ENCODE results near the gene SMCO4.

The SMCO4 gene

GRCh38 chr11:93526641-93527583, 16.3 kb downstream of the SMCO4 start:
- DNase-seq: no peak

DNA sequence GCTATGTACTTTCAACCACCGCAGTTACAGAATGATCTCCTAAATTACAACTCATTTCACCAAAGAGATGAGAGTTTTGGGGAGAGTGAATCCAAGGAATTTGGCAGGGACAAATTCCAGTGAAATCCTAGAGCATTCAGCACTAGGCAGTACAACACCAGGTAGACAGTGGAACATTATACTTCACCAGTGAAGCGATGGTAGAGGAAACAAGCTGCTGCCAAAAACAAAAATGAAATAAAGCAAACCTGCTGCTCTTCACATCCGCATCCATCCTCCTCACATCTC, 16.9 kb downstream of the SMCO4 start:
- no peak for DNase-seq

DNA sequence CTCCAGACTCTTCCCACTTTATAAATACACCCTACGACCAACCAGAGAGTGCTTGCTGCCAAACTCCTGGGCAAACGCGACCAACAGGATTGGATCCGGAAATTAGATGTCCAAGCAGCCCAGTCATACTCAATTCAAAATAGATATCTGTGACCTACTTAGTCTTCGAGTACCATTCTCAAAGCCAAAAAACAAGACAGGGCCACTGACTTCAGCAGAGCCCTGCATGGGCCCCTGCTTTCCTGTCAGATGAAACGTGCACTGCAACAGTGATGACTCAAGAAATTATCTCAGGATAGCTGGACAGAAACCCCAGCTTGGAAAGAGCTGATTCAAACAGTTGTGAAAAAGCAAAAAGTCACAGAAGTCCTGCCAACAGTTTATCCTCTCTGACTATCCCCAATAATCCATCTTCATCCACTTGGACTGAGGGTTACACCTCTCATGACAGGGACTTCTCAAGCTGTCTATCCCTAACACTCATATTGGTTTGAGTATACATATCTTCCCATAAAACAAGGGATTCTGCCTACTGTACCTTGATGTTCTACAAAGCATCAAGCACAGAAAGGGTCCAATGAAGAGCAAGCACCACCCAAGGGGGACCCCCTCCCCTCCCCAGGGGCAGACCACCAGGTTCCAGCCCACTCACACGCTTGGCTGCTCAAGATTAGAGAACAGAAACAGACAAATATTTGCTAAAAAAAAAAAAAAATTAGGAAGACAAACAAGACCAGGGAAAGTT, 17.4 kb downstream of the SMCO4 start:
- peak; percentile 32 for DNase-seq

DNA sequence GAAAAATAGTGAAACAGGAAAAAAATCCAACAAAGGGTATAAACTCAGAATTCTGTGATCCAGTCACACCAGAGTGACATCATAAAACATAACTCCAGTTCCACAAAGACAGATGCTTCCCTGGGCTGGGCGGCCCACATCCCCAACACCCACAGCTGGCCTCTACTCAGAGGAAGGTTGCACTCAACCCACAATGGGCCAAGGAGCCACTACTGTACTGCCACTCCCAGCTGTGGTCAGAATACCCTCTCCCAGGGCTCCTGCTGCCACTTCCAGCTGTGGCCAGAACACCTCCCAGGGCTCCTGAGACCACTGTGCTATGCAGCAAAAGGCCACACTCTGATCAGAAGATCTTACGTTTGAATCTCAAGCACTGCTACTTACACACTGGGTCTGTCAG, 18.3 kb downstream of the SMCO4 start:
- DNase-seq: no peak

DNA sequence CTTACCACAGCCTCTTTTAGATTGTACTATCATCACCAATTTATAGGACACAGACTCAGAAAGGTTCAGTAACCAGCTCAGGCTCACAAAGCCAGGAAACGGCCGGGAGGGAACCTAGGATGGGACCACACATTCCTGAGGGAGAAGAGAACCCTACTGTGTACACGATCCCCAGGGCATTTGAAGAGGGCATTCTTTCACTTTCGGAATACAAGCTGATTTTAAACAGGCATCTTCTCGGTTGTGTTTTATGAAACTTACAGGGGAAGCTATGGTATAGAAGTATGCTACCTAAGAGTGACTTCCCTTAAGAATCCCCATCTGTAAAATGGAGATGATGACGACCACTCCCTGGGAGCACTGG, 19.0 kb downstream of the SMCO4 start:
- no peak for DNase-seq

DNA sequence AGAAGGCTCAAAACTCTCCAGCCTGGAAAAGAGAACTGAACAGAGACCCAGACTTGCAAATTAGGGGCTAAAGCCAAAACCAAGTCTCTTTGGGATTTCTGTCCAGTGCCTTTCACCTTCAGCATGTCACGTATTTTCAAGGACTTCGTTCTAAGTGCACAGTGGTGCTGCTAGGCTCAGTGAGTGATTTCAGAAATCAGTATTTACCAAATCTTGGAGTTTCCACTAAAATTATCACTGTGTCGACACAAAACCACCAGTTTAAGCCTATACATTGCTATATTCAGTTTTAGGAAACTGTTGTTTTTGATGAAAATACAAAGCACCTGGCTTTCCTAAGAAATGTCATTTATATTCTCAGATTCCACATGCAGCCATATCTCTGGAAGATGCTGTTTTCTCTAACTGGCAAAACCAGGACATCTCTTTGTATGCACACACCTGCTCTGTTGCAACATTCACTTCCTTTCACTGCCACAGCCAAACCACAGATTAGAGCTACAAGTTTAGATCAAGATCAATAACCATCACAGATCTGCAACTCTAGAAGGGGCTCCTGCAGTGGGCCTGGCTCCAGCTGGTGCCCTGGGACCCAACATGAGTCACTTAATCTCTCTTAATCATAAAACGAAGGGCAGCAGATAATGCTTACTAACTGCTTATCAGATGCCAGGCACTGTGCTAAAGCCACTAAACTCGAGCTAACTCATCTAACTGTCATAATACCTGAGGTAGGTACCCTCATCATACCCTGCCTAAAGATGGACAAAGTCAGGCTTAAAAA, 22.3 kb downstream of the SMCO4 start:
- DNase-seq: no peak

GRCh38 chr11:93519179-93519578, 24.0 kb downstream of the SMCO4 start:
- DNase-seq: no peak

GRCh38 chr11:93518081-93518480, 25.1 kb downstream of the SMCO4 start:
- no peak for DNase-seq

DNA sequence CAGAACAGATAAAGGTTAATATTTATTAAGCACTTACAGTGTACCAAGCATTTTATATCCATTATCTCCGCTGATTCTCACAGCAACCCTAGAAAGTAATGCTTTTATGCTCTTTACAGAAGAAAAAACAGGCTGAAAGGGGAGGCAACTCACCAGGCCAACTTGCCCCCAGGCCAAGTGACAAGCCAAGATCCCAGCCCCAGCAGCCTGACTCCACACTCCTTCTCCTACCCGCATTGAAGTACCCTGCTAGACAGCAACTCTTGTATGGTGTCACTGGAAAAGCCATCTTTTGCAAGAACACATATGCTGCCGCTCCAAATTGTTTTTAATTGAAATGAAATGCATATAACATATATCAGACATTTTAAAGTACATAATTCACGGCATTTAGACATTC, 25.6 kb downstream of the SMCO4 start:
- no peak for DNase-seq

DNA sequence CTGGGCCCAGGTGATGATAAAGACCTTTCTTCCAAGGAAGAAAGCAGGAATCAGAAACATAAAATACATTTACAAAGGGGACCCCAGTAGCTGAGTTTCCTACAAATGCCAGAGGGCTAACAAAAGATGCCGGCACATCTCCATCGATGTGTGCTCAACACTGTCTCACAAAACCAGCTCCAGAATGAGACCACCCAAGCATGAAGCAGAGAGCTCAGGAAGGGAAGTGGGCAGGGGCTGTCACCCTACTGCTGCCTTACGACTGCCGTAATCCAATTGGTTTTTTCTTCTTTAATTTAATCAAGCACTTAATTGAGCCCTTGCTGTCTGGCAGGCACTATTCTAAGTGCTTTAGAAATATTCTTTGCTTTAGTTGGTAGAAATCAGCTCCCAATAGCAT, 26.1 kb downstream of the SMCO4 start:
- DNase-seq: no peak

GRCh38 chr11:93515441-93516025, 27.7 kb downstream of the SMCO4 start:
- no peak for DNase-seq

- no peak for DNase-seq
Measured at GRCh38 chr11:93514712-93515111, 28.5 kb downstream of the SMCO4 start.

DNA sequence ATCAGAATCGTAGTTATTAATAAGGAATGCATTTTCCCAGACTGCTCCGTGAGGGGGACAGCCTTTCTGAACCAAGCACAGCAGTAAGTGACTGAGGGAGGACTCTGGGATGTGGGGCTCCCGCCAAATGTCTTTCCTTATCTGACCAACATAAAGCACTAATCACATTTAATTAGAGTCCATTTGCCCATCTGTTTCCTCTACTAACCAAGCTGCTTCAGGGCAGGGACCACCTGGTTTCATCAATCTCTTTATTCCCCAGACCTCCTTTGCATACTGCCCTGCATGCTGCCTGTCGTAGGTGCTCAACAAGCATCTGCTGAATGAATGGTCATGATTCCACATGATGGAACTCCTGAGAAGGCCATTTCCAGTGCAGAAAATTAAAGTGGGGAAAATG, 29.4 kb downstream of the SMCO4 start:
- DNase-seq: no peak

DNA sequence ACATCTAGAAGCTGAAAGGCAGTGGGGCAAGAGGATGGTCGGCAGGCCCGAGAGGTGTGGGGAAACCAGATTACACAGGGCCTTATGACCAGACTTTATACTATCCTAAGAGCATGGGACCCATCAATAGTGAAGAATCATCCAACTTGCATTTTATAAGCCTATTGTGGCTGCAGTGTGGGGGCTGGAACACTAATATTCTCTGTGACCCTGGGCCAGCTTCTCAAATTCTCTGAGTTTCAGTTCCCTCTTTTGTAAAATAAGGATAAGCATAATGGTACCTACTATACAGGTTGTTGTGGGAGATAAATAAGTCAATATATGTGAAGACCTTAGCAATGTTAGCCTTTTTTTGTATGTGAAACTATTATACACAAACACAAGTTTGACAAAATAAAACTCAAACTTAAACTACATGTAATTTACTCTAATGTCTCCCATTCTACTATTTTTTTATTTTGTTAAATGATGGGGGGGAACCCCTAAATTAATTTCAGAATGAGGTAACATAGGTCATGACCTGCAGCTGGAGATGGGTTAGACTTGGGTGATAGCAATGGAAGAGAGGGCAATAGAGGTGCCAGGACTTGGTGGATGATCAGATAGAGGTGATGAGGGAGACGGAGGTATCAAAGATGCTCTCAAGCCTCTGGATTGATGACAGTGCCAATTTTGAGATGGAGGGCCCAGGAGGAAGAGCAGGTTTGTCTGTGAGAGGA, 30.1 kb downstream of the SMCO4 start:
- DNase-seq: no peak

GRCh38 chr11:93512073-93512475, 31.1 kb downstream of the SMCO4 start:
- no peak for DNase-seq

GRCh38 chr11:93510196-93510873, 32.9 kb downstream of the SMCO4 start:
- no peak for DNase-seq

- DNase-seq: no peak
Measured at GRCh38 chr11:93507517-93507916, 35.7 kb downstream of the SMCO4 start.

GRCh38 chr11:93505703-93506102, 37.5 kb downstream of the SMCO4 start:
- DNase-seq: no peak

GRCh38 chr11:93504110-93505095, 38.8 kb downstream of the SMCO4 start:
- DNase-seq: no peak

- no peak for DNase-seq
Measured at GRCh38 chr11:93501856-93502255, 41.3 kb downstream of the SMCO4 start.

GRCh38 chr11:93500759-93501158, 42.4 kb downstream of the SMCO4 start:
- no peak for DNase-seq
